VCaP (cell line): Measurements from ENCODE around the gene BID.
A peak's percentile ranks its signal among the peaks of the same experiment; 100 is the strongest.

Experiments
- H3K27ac ChIP-seq: fragments of 450-650 bp; 2 replicates; pipeline ENCODE4 v1.5.1; 2017
- CTCF ChIP-seq: fragments of 450-650 bp; conservative IDR thresholded peaks from 2 replicates; pipeline ENCODE4 v1.5.1; 2017; ENCODE audit warnings: mild to moderate bottlenecking, moderate library complexity

The BID gene

GRCh38 chr22:17810570-17811116 is 36.4 kb upstream of the BID start:
- TF ChIP-seq CTCF = no peak
- H3K27ac ChIP-seq = no peak overlapping the region

- H3K27ac ChIP-seq = no peak overlapping the region
- TF ChIP-seq CTCF = no peak
These were observed 34.6 kb upstream of the BID start for GRCh38 chr22:17808693-17809403.

- no peak overlapping the region for H3K27ac ChIP-seq
- TF ChIP-seq CTCF = no peak
These were observed 33.5 kb upstream of the BID start for GRCh38 chr22:17807578-17808410.

- H3K27ac ChIP-seq = no peak overlapping the region; the same call in 1 of the 2 replicates
- TF ChIP-seq CTCF = no peak
These were observed 32.8 kb upstream of the BID start for GRCh38 chr22:17807086-17807485.

GRCh38 chr22:17806437-17806836 is 32.2 kb upstream of the BID start:
- peak overlapping the region; percentile 0; the same call in 1 of the 2 replicates for H3K27ac ChIP-seq
- TF ChIP-seq CTCF = no peak

GRCh38 chr22:17804331-17805080 is 30.2 kb upstream of the BID start:
- no peak overlapping the region for H3K27ac ChIP-seq

More at GRCh38 chr22:17804331-17805080, 30.2 kb upstream of the BID start:
- no peak for TF ChIP-seq CTCF
